Small intestine (tissue), 4 donors: ENCODE results near the gene ZNF35. TPM values are rescaled to one million over a fixed set of nuclear protein-coding genes. Genes with fewer than 3 reads are reported as not detected.

Source experiments
- polyA plus RNA-seq, 4 donors: library from polyadenylated mRNA; stranded (reverse) in 3 of 4; unstranded in 1 of 4; fragments of 200-250 nt in 3 of 4; fragments of 120-200 nt in 1 of 4; gene quantifications; one replicate each; pipeline versions ENCODE4 v1.2.1 to v1.2.3, GENCODE V29; 2013
- donor health status: healthy with polysubstance abuse.
- donor health status: Bipolar disorder and iron deficiency.
- donor health status: healthy.

ZNF35 gene
- polyA plus RNA-seq, 4 donors, result 3.1 to 7.8 (median 5.0) TPM

Other genes with a start within 250 kb of the ZNF35 start
- 10 to 100 TPM in 1 of 4 donors, 1 to 10 TPM in 2, under 1 TPM in 1; 0.89 to 15.3 (median 2.7) TPM for gene ZNF445, start 171.1 kb upstream of the ZNF35 start, polyA plus RNA-seq
- gene ZKSCAN7, start 93.5 kb upstream of the ZNF35 start, polyA plus RNA-seq, result 1 to 10 TPM in 2 of 4 donors, under 1 TPM in 2; 0.22 to 8.1 (median 1.1) TPM
- 1 to 10 TPM in 1 of 4 donors, under 1 TPM in 2, not detected in 1; 0.27 to 4.9 (median 0.51) TPM for gene ZNF660, start 63.8 kb upstream of the ZNF35 start, polyA plus RNA-seq
- gene ZNF197, start 23.7 kb upstream of the ZNF35 start, polyA plus RNA-seq, result 10 to 100 TPM in 1 of 4 donors, 1 to 10 TPM in 3; 5.7 to 23.0 (median 7.6) TPM
- gene ZNF502, start 63.9 kb downstream of the ZNF35 start, polyA plus RNA-seq, result 10 to 100 TPM in 1 of 4 donors, 1 to 10 TPM in 3; 1.3 to 10.7 (median 1.8) TPM
- 1 to 10 TPM in 3 of 4 donors, under 1 TPM in 1; 0.89 to 5.0 (median 1.5) TPM for gene ZNF501, start 80.9 kb downstream of the ZNF35 start, polyA plus RNA-seq
- gene KIAA1143, start 112.9 kb downstream of the ZNF35 start, polyA plus RNA-seq, result 10 to 100 TPM in 2 of 4 donors, 1 to 10 TPM in 2; 6.7 to 24.7 (median 10.3) TPM
- gene KIF15, start 113.1 kb downstream of the ZNF35 start, polyA plus RNA-seq, result 10 to 100 TPM in 1 of 4 donors, 1 to 10 TPM in 2, under 1 TPM in 1; 0.54 to 11.1 (median 5.5) TPM
- gene TMEM42, start 213.2 kb downstream of the ZNF35 start, polyA plus RNA-seq, result 10 to 100 TPM in 3 of 4 donors, 1 to 10 TPM in 1; 6.2 to 19.4 (median 14.3) TPM
- under 1 TPM in 1 of 4 donors, not detected in 3; 0.04 TPM for gene TGM4, start 225.9 kb downstream of the ZNF35 start, polyA plus RNA-seq